Measurements from ENCODE around the gene CCDC51. TPM values are rescaled to one million over a fixed set of nuclear protein-coding genes. Genes with fewer than 3 reads are reported as not detected.
A peak's percentile ranks its signal among the peaks of the same experiment; 100 is the strongest.
"Not testable (repeated sequence)": the region's sequence is repeated elsewhere in the genome, so short reads cannot be mapped to it uniquely, and the experiment has no call there.

CCDC51 gene
- polyA plus RNA-seq, 2 donors: 7.0 to 15.5 TPM

- WGBS, 2 donors: 64 to 79% methylated on average over 13 of the region's 13 CpGs
- no peak overlapping the region for H3K4me3 ChIP-seq (ENCODE audit: low read depth in 1 of 2, low read length in 2 of 2)
- peaks cover 7 to 21% of the 10 kb centered on the region in 2 donors for H3K4me1 ChIP-seq (ENCODE audit: control insufficient read depth in 2 of 2, insufficient read depth in 2 of 2, low read length in 1 of 2)
- H3K27me3 ChIP-seq (ENCODE audit: control insufficient read depth in 1 of 2, insufficient read depth in 2 of 2, low read length in 2 of 2): no peaks in the 10 kb centered on the region
- peak overlapping the region; percentile 38 to 72 for H3K27ac ChIP-seq (ENCODE audit: low read depth in 2 of 2, low read length in 1 of 2)
- H3K9me3 ChIP-seq (ENCODE audit: control insufficient read depth in 2 of 2, insufficient read depth in 1 of 2, low read depth in 1 of 2, low read length in 1 of 2): no peaks in the 10 kb centered on the region
- peaks cover 12 to 62% of the 10 kb centered on the region in 2 donors for H3K36me3 ChIP-seq (ENCODE audit: control insufficient read depth in 2 of 2, insufficient read depth in 2 of 2, low read length in 1 of 2)
These were observed 34.5 kb downstream of the CCDC51 start for GRCh38 chr3:48405343-48405881.

GRCh38 chr3:48404440-48405342 is 35.2 kb downstream of the CCDC51 start:
- peaks cover 10 to 55% of the 10 kb centered on the region in 2 donors for H3K36me3 ChIP-seq (ENCODE audit: control insufficient read depth in 2 of 2, insufficient read depth in 2 of 2, low read length in 1 of 2)
- peaks cover 7 to 21% of the 10 kb centered on the region in 2 donors for H3K4me1 ChIP-seq (ENCODE audit: control insufficient read depth in 2 of 2, insufficient read depth in 2 of 2, low read length in 1 of 2)
- H3K9me3 ChIP-seq (ENCODE audit: control insufficient read depth in 2 of 2, insufficient read depth in 1 of 2, low read depth in 1 of 2, low read length in 1 of 2): no peaks in the 10 kb centered on the region
- peak overlapping the region; percentile 38 to 72 for H3K27ac ChIP-seq (ENCODE audit: low read depth in 2 of 2, low read length in 1 of 2)
- 70 to 75% methylated on average over 21 of the region's 21 CpGs for WGBS, 2 donors
- H3K4me3 ChIP-seq (ENCODE audit: low read depth in 1 of 2, low read length in 2 of 2): no peak overlapping the region
- H3K27me3 ChIP-seq (ENCODE audit: control insufficient read depth in 1 of 2, insufficient read depth in 2 of 2, low read length in 2 of 2): no peaks in the 10 kb centered on the region

GRCh38 chr3:48403533-48404439 is 36.1 kb downstream of the CCDC51 start:
- WGBS, 2 donors: 83 to 85% methylated on average over 15 of the region's 15 CpGs
- Histone ChIP-seq H3K9me3 (ENCODE audit: control insufficient read depth in 2 of 2, insufficient read depth in 1 of 2, low read depth in 1 of 2, low read length in 1 of 2) (no peaks in the 10 kb centered on the region), H3K27me3 (ENCODE audit: control insufficient read depth in 1 of 2, insufficient read depth in 2 of 2, low read length in 2 of 2) (no peaks in the 10 kb centered on the region), H3K36me3 (ENCODE audit: control insufficient read depth in 2 of 2, insufficient read depth in 2 of 2, low read length in 1 of 2) (peaks cover 10 to 46% of the 10 kb centered on the region in 2 donors), H3K4me3 (ENCODE audit: low read depth in 1 of 2, low read length in 2 of 2) (no peak overlapping the region), H3K27ac (ENCODE audit: low read depth in 2 of 2, low read length in 1 of 2) (peak overlapping the region; percentile 8 to 72), H3K4me1 (ENCODE audit: control insufficient read depth in 2 of 2, insufficient read depth in 2 of 2, low read length in 1 of 2) (peaks cover 7 to 25% of the 10 kb centered on the region in 2 donors)

DNA sequence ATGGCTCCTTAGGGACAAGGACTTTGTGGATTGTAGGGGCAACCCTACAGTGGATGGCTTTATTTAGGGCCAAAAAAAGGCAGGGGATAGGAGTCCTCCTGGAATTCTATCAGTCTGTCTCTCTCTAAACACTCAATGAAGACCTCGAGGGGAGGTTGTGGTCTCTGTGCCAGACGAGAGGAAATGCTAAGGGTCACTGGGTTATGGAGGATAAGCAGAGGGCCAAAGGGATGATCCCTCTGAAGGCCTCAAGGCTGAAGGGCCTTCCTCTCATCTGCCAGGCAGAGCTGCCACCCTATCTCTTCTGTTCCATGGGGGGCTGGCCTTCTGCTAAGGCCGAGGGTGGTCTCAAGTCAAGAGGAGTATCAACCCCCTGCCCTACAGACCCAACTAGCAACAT is 37.0 kb downstream of the CCDC51 start:
- H3K27ac ChIP-seq (ENCODE audit: low read depth in 2 of 2, low read length in 1 of 2): peak overlapping the region; percentile 89 to 95
- H3K4me3 ChIP-seq (ENCODE audit: low read depth in 1 of 2, low read length in 2 of 2): no peak overlapping the region
- no peaks in the 10 kb centered on the region for H3K27me3 ChIP-seq (ENCODE audit: control insufficient read depth in 1 of 2, insufficient read depth in 2 of 2, low read length in 2 of 2)
- H3K36me3 ChIP-seq (ENCODE audit: control insufficient read depth in 2 of 2, insufficient read depth in 2 of 2, low read length in 1 of 2): peaks cover 10 to 40% of the 10 kb centered on the region in 2 donors
- 60 to 68% methylated on average over 3 of the region's 3 CpGs for WGBS, 2 donors
- peaks cover 7 to 25% of the 10 kb centered on the region in 2 donors for H3K4me1 ChIP-seq (ENCODE audit: control insufficient read depth in 2 of 2, insufficient read depth in 2 of 2, low read length in 1 of 2)
- H3K9me3 ChIP-seq (ENCODE audit: control insufficient read depth in 2 of 2, insufficient read depth in 1 of 2, low read depth in 1 of 2, low read length in 1 of 2): no peaks in the 10 kb centered on the region

GRCh38 chr3:48402281-48402732 is 37.6 kb downstream of the CCDC51 start:
- WGBS, 2 donors: 18 to 26% methylated on average over 8 of the region's 8 CpGs
- H3K27me3 ChIP-seq (ENCODE audit: control insufficient read depth in 1 of 2, insufficient read depth in 2 of 2, low read length in 2 of 2): no peaks in the 10 kb centered on the region
- H3K4me1 ChIP-seq (ENCODE audit: control insufficient read depth in 2 of 2, insufficient read depth in 2 of 2, low read length in 1 of 2): peaks cover 7 to 25% of the 10 kb centered on the region in 2 donors
- no peak overlapping the region for H3K4me3 ChIP-seq (ENCODE audit: low read depth in 1 of 2, low read length in 2 of 2)
- no peaks in the 10 kb centered on the region for H3K9me3 ChIP-seq (ENCODE audit: control insufficient read depth in 2 of 2, insufficient read depth in 1 of 2, low read depth in 1 of 2, low read length in 1 of 2)
- peak overlapping the region; percentile 89 to 95 for H3K27ac ChIP-seq (ENCODE audit: low read depth in 2 of 2, low read length in 1 of 2)
- peaks cover 10 to 34% of the 10 kb centered on the region in 2 donors for H3K36me3 ChIP-seq (ENCODE audit: control insufficient read depth in 2 of 2, insufficient read depth in 2 of 2, low read length in 1 of 2)

DNA sequence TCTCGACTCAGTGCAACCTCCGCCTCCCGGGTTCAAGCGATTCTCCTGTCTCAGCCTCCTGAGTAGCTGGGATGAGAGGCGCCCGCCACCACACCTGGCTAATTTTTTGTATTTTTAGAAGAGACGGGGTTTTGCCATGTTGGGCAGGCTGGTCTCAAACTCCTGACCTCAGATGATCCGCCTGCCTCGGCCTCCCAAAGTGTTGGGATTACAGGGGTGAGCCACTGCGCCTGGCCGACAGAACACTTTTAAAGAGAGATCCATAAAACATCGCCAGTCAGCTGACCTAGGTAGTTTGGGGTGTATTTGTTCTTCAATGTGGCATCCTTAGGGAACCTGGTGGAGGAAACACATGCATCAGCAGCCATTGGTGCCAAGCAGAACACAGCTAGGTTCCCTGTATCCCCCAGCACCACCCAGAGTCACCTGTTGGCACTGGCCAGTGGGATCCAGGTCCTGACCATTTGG is 38.5 kb downstream of the CCDC51 start:
- WGBS, 2 donors: 79 to 82% methylated on average over 12 of the region's 12 CpGs

DNA sequence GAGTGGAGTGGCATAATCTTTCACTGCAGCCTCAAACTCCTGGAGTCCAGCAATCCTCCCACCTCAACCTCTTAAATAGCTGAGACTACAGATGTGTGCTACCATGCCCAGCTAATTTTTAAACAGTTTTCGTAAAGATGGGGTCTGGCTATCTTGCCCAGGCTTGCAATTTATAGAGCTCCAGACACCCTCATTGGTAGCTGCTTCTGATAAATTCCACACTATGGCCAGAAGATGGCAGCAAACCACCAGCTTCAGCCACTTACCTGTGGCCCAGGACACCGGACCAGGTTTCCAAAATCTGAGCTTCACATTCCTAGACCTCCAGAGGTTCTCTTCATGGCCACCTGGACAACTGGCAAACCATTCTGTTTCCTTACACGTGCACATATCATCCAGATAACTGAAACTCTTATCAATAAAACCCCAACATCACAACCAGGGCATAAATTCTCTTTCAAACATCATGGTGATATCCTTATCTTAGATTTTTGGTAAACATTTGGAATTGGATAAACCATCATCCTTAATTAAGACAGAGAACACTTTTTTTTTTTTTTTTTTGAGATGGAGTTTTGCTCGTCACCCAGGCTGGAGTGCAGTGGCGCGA is 39.0 kb downstream of the CCDC51 start:
- H3K4me1 ChIP-seq (ENCODE audit: control insufficient read depth in 2 of 2, insufficient read depth in 2 of 2, low read length in 1 of 2): peaks cover 7 to 24% of the 10 kb centered on the region in 2 donors
- peaks cover 10 to 21% of the 10 kb centered on the region in 2 donors for H3K36me3 ChIP-seq (ENCODE audit: control insufficient read depth in 2 of 2, insufficient read depth in 2 of 2, low read length in 1 of 2)
- H3K27ac ChIP-seq (ENCODE audit: low read depth in 2 of 2, low read length in 1 of 2): peak overlapping the region; percentile 32 to 94
- H3K4me3 ChIP-seq (ENCODE audit: low read depth in 1 of 2, low read length in 2 of 2): no peak overlapping the region
- H3K9me3 ChIP-seq (ENCODE audit: control insufficient read depth in 2 of 2, insufficient read depth in 1 of 2, low read depth in 1 of 2, low read length in 1 of 2): no peaks in the 10 kb centered on the region
- no peaks in the 10 kb centered on the region for H3K27me3 ChIP-seq (ENCODE audit: control insufficient read depth in 1 of 2, insufficient read depth in 2 of 2, low read length in 2 of 2)
- 52% methylated on average over 6 of the region's 6 CpGs for WGBS, 2 donors

More for the DNA sequence above, 38.5 kb downstream of the CCDC51 start:
- peaks cover 10 to 26% of the 10 kb centered on the region in 2 donors for H3K36me3 ChIP-seq (ENCODE audit: control insufficient read depth in 2 of 2, insufficient read depth in 2 of 2, low read length in 1 of 2)
- H3K4me3 ChIP-seq (ENCODE audit: low read depth in 1 of 2, low read length in 2 of 2); H3K27me3 ChIP-seq (ENCODE audit: control insufficient read depth in 1 of 2, insufficient read depth in 2 of 2, low read length in 2 of 2); H3K9me3 ChIP-seq (ENCODE audit: control insufficient read depth in 2 of 2, insufficient read depth in 1 of 2, low read depth in 1 of 2, low read length in 1 of 2): not testable (repeated sequence)
- H3K27ac ChIP-seq (ENCODE audit: low read depth in 2 of 2, low read length in 1 of 2): peak overlapping the region; percentile 89 to 94
- peaks cover 7 to 25% of the 10 kb centered on the region in 2 donors for H3K4me1 ChIP-seq (ENCODE audit: control insufficient read depth in 2 of 2, insufficient read depth in 2 of 2, low read length in 1 of 2)

DNA sequence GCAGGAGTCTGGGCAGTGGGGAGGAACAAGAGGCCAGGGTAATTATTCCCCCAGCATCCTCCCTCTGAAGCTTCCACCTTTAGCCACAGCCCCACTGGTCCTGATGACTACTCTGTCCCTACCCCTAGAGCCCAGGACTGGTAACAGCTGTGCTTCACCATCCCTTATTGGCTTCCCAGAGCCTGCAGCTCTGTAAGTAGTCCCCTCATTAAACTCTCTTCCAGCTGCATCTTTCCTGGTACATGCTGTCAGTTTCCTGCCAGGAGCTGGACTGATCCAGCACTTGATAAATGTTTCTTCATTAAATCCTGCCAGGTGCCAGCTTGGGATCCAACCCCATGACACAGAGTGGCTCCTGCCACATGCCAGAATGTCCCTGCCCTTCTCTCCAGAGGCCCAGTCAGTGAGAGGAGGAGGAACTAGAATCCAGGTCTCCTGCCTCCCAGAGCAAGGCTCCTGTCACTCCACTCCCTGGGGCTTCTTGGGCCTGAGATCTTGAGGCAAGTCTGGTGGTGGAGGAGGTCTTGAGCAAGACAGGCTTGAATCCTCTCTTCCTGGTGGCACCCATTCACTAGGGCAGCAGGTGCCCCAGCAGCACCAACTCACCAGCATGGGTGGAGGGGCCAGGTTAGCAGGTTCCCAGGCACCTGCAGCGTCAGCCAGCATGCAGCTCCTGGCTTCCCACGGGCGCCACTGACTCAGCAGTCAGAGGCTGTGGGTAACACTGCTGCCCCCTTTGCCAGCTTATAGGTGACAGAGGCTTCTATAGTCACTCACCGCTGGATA is 40.3 kb downstream of the CCDC51 start:
- peaks cover 3 to 14% of the 10 kb centered on the region in 2 donors for H3K4me1 ChIP-seq (ENCODE audit: control insufficient read depth in 2 of 2, insufficient read depth in 2 of 2, low read length in 1 of 2)
- no peaks in the 10 kb centered on the region for H3K27me3 ChIP-seq (ENCODE audit: control insufficient read depth in 1 of 2, insufficient read depth in 2 of 2, low read length in 2 of 2)
- no peaks in the 10 kb centered on the region for H3K9me3 ChIP-seq (ENCODE audit: control insufficient read depth in 2 of 2, insufficient read depth in 1 of 2, low read depth in 1 of 2, low read length in 1 of 2)
- H3K27ac ChIP-seq (ENCODE audit: low read depth in 2 of 2, low read length in 1 of 2): peak overlapping the region; percentile 22 to 52
- 46 to 51% methylated on average over 4 of the region's 4 CpGs for WGBS, 2 donors
- peaks cover 7 to 10% of the 10 kb centered on the region in 2 donors for H3K36me3 ChIP-seq (ENCODE audit: control insufficient read depth in 2 of 2, insufficient read depth in 2 of 2, low read length in 1 of 2)
- no peak overlapping the region for H3K4me3 ChIP-seq (ENCODE audit: low read depth in 1 of 2, low read length in 2 of 2)

Measured in esophagus (tissue), 2 donors.